RPMI8226 (cell line): ENCODE measurements around the gene MIOX.

Experiments
- DNase-seq: peaks from one replicate; pipeline ENCODE4 v3.0.0-alpha.2; 2015

MIOX gene

DNA sequence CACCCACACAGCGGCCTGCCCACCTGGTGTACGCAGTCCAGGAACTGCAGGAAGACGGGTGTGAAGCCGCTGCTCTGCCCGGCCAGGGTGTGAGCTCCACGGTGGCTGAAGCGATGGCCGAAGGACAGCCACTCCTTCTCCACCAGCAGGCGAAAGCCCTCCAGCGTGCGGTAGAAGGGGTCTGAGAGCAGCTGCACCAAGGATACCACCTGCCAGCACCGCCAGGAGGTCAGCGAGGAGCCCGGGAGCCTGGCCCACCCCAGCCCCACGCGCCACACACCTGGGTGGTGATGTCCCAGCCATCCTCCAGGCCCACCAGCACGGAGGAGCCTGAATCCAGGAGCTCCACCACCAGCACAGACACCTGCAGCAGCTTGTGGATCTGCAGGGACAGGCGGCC is 31.5 kb upstream of the MIOX start:
- no peak for DNase-seq

DNA sequence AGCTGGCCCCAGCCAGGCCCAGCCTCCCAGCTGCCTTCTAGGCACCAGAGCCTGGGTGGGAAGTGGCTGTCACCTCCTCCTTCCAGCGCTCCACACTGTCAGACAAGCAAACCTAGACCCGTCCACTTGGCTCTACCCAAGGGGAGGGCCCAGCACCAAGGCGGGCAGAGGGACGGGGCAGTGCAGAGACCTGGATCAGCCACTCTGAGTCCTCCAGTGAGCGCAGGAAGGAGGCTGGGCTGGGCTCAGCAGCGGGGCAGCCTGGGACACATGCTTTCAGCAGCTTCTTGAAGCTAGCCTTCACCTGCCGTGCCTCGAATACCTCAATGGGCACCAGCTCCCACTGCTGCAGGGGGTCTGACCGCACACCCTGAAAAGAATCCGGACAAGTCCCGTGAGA is 30.6 kb upstream of the MIOX start:
- no peak for DNase-seq

DNA sequence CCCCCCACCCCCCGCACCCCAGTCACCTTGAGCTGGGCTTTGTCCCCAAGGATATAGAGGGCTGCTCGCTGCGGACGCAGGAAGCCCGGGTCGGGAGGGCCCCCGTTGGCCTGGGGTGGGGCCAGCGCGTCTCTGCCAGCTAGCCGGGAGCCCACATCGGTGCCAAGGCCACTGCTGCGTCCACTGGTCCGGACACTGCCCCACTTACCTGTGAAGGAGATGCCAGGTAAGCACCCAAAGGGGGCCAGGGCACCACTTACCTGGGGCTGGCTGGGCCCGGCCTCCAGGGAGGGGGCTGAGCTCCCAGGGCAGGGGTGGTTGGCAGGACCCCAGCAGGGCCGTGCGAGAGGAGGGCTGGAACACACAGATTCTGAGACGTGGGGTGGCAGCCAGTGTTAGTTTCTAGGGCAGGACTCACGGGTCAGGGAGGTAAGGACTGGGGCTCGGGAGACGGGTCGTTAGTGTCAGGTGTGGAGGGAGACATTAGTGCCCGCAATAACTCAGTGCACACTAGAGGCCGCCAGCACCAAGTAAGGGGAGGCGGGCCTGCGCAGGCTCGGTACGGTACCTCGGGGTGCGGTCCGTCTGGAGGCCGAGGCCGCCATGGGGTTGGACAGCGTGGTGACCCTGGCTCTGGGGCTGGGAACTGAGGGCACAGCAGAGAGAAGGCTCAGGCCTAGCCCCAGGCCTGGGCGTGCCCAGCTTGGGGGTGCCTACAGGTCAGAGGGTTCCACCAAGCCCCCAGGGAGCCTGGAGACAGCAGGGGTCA is 30.0 kb upstream of the MIOX start:
- no peak for DNase-seq

DNA sequence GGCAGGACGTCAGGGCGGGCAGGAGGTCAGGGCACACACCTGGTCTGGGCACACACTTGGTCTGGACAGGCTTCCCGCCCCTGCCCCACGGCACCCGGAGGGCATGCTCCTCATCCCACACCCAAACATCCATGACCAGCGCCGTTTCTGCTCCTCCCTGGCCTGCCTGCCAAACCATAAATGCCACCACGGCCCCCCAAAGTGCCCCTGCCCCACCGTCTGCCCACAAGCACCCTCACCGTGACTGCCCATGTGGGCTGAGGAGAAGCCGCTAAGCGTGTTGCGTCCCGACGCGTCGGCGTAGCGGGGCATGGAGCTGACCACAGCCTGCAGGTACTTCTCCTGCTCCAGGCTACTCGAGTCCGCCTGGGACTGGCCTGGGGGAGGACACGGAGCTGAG is 27.6 kb upstream of the MIOX start:
- no peak for DNase-seq

DNA sequence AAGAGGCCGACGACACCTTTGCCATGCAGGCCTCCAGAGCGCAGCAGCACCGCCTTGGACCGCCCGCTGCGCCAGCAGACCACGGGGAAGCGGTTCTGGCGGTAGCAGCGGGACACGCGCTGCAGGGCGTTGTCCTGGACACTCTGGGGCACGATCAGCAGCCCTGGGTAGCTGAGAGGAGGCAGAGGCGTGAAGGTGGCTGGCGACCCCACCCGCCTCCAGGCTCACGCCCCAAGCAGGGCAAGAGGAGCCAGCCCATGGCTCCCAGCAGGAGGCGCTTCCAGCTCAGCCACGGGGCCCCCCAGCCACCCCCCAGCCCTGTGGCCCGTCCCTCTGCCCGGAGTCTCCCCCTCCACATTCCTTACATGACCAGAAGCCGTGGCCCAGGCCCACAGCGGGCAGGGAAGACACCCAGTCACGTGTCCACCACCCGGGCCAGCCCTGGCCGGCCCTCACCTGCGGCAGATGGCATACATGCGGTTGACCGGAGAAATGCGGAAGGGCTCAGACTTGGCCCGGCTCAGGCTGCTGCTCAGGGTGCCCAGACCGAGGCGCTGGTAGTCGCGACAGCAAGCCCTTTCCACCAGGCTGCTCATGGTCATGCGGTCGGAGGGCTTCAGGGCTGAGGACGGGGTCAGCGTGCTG is 27.0 kb upstream of the MIOX start:
- no peak for DNase-seq

DNA sequence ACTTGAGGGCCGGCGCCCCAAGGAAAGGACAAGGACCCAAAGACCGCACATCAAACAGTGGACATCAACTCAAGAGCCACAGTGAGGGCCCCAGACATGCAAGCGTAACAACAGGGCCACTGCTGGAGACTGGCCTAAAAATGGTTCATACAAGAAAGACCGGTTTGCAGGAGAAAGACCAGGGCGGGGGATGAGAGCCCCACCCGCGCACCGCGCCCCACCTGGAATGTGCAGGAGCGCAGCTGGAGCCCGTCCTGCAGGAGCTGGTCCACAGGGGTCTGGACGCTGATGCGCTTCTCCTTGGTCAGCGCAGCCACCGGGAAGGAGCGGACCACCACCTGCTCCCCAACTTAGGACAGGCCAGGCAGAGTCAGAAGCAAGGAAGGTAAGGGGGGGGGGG is 25.7 kb upstream of the MIOX start:
- no peak for DNase-seq

DNA sequence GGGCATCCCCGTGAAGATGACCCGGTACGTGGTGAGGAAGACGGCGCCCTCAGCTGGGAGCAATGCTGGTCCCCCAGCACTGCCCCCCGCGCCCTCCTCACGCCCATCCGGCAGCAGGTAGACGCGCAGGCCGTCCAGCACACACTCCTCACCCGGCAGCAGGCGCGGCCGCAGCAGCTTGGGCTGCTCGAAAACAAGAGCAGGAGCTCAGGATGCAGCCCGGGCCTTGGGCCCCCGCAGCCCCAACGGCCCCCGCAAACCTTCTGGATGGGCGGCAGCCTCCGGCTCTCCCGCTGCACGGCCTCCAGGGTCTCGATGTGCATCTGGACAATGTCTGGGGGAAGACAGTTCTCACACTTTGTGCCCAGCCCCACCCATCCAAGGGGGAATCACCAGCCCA is 25.1 kb upstream of the MIOX start:
- DNase-seq = no peak

DNA sequence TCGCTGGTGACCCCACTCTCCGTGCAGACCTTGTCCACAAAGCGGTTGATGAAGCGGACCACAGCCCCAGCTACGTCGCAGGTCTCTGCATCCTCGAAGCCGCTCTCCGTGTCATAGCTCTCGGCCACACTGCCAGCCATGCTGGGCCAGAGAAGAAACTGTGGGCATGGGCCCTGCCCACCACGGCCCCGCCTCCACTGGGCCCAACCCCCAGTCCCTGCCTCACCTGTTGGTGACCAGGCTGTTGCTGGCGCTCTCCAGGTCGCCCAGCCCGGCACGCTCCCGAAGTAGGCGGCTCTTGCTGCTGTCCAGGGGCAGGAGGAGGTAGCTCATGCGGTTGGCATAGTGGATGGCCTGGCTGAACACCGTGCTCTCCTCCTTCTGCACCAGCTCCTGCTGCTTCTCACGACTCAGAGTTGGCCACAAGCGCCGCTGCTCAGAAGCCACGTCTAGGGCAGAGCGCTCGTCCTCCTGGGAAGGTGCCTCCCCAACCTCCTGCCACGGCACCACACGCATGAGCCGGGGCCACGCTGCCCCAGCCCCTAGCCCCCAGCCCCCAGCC is 24.6 kb upstream of the MIOX start:
- no peak for DNase-seq

DNA sequence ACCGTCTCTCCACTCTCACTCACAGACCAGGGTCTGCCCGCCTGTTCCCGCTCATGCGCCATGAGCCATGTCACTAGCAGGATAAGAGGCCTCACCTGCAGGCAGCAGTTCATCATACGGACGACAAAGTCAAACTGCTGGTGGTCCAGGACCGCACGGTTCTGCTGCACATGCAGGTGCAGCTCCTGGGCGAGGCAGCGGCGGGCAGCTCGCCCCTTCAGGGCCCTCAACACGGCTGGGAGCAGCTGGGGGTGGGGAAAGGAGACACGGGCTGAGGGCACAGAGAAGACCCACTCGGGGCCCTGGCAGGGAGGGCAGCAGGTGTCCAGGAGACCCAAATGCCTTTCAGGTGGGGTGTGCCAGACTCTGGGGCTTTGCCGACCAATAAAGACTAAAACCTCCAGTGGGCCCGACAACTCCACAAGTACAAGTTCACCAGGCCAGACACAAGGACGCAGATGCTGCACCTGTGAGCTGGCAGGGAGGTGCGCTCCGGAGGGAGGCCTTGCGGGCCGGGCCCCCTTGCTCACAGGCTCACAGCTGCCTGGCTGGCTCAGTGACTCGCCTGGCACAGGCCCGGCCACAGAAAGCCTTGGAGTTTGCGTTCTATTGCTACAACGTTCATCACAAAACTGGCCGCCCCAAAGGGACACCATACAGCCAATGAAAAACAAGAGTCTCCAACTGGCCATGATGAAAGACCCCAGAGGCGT is 23.3 kb upstream of the MIOX start:
- no peak for DNase-seq

DNA sequence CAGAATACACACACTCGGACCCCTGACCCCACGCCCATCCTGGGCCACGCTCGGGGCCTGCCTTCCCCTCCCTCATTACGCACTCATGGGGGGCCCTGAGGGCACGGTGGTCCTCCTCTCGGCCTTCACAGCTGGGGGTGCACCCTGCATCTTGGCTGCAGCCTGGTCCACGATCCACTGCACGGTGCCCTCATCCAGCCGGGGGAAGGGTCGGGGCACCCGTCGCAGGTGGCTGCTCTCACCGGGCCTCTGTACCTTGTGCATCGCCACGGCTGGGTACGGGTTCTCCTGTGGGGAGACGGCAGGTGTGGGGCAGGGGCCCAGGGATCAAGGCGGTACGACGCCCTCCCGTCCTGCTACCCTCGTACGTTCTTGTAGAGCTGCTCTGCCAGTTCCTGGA is 22.2 kb upstream of the MIOX start:
- no peak for DNase-seq

DNA sequence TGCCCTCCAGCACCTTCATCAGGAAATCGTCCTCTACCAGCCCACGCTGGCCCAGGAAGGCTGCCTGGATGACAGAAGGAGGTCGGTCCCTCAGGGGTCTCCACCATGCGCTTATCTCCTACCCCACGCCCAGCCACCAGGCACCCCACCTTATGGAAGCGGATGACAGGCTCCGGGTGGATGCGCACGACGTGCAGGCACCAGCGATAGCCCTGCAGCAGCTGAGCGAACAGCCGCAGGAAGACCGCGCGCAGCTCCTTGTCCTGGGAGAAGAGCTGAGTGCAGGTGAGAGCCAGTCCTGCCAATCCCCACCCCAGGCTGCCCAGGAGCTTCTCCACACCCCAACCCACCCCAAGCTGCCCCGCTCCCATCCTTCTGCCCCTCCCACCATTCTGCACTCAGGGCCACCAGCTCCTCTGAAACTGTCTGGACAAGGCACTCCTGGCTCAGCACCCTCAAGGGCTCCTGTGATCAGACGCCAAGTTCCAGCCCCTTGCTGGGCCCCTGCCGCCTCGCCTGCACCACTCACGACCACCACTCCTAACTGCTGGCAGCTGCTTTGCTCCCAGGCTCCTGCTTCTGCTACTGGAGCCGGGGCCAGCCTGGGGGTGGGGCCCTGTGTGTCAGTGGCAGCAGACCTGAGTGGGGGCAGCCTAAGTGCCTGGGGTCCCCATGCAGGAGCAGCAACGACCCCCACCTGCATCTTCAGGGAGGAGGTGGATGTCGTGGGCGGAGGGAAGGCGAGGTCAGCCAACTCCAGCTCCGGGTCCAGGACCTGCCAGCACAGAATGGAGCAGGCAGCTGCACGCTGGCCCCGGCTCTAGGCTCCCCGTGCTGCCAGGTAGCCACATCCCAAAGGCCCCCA is 21.4 kb upstream of the MIOX start:
- DNase-seq = no peak

DNA sequence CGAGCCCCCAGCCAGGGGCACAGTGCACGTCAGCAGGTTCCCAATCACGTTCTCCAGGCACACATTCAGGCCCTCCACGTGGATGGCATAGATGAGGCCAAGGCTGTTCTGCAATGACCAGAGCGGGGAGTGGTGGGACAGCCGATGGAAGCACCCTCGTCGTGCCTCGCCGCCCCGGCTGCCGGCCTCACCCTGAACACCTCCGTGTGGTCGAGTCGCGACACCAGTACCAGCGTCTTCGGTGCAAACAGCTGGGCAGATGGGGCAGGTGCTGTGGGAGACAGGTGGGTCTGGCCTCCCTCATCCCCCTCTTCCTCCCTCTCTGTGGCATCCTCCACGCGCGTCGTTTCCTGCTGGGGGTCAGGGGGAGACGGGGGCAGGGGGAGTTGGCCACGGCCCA is 19.3 kb upstream of the MIOX start:
- no peak for DNase-seq

DNA sequence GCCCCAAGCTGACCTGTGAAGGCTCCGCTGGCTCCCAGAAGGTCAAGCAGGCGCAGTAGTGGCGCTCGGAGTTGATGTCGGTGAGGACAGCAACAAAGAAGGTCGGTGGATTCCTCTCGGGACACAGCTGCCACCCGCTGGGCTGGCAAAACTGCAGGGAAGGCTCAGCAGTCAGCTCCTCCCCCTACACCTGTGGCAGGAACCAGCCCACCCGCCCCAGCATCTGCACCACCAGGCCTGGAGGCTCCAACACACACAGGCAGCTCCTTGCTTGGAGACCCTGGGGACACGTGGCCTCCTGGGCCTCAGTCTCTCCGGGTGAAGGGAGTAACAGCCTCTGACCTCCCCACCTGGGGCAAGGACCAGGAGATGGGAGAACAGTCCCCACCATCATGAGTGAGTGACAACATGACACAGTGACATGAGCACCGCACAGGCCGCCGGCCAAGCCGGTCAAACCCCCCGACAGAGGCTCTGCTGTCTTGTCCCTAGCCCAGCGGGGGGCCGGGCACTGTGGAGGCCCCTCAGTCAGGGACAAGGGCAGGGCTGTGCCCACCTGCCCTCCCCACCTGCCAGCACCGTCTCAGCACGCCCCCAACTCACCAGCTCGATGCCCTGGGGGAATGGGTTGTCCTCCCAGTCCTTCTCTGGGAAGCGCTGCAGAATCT is 18.8 kb upstream of the MIOX start:
- no peak for DNase-seq

DNA sequence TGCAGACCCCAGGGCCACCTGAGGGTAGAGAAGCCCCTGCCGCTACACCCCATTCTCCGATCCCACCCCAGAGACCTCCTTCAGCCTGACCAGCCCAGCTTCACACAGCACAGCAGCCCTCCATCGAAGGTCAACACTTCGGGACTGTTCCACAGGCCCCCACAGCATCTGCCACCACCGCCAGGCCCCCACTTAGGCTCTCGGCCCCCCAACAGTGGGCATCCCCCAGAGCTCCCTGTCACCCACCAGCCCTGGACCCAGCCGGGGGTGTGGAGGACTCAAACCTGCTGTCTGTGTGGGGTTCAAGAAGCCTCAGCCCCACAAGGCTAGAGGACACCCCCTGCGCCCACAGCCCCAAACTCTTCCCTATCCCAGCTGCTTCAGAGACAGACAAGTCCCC is 18.0 kb upstream of the MIOX start:
- no peak for DNase-seq

DNA sequence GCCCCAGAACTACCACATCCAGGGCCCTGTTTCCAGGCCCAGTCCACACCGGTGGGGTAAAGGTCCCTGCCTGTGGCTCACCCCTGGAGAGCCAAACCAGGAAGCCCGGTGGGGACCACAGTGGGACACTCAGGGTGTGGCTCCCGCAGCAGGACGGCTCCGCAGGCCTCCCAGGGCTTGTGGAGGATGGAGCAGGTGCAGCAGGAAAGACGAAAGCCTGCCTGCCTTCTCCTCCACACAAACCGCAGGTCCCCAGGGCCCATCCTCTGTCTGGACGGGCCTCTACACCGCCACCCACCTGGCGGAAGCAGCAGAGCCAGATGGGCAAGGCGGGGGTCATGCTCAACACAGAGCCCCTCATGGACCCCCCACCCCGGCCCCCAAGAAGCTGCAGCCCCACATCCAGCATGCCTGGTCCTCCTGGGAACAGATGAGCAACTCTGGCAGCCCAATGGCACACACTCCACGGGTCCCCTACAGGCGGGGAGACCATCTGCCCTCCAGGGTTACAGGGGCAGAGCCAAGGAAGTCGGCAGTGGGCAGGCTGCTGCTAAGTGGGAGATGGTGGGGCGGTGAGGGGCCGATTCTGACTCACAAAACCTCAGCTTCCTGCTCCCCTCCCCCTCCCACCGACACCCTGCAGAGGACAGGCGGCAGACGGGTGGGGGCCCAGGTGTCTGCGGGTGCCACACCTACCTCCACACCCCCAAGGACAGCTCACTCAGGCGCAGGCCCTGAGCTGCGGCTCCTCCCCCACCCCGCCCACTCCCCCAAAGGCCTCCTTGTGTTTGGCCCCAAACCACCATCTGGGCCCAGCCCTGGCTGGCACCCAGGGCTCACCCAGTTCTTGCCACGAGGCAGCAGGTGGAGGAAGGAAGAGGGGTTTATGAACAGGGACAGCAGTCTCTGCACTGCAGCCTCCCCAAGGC is 17.0 kb upstream of the MIOX start:
- peak; percentile 98 for DNase-seq

DNA sequence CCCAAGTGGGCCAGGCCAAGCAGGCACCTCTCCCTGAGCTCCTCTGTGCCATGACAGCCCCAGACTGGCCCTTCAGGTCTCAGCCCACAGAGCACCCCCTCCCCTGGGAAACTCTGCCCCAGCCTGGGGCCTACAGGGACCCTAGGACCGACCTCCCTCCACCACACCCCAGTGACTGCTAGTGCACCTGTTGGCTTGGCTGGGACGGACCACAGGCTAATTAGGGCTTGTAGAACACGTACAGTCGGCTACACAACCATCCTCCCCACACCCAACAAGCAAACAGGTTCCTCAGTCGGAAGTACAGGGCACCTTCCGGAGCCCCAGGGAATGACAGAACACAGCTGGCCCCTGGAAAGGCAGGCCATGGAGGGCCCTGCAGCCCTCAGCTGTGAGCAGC is 16.2 kb upstream of the MIOX start:
- DNase-seq = peak; percentile 75

DNA sequence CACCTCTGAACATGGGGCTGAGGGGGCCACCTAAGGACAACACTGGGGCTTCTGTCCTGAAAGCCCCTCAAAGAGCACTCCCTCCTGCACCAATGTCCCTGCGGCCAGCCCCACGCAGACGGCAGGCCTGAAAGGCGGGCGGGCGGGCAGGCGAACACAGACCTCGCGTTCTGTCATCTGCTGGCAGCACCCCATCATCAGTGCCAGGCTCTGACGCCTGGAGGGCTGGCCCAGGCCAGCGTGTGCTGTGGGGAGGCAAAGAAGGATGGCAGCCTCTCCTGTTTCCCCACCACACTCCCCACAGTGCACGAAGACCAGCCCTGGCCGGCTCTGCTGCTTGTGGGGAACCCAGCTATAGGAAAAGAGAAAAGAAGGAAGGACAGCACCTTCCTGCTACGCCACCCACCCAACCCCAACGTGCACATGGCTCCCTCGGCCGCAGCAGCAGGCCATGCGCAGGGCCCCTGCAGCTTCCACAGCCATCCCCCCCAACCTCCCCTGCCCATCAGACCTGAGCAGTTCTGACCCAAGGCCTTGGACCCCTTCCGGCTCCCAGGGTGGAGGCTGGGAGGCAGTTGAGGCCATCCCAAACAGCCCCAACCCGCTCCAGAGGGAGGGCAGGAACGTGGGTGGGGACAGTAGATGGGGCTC is 15.3 kb upstream of the MIOX start:
- DNase-seq = no peak

DNA sequence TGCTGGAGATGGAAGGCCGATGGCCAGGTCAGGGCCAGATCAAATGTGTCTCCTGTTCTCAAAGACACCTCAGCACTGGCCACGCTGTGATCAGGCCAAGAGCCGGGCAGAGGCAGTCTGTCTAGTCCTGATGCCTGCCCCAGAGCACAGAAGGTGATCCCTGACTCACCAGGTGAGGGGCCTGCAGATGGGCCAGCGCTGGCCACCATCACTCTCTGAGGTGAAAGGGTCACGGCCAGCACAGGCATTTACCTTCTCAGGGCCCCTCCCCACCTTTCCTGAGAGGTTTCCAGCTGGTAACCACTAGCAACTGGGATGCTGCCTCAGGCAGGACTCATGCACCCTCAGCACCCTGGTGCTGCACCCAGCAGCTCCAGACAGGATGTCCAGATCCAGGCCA is 14.7 kb upstream of the MIOX start:
- no peak for DNase-seq

DNA sequence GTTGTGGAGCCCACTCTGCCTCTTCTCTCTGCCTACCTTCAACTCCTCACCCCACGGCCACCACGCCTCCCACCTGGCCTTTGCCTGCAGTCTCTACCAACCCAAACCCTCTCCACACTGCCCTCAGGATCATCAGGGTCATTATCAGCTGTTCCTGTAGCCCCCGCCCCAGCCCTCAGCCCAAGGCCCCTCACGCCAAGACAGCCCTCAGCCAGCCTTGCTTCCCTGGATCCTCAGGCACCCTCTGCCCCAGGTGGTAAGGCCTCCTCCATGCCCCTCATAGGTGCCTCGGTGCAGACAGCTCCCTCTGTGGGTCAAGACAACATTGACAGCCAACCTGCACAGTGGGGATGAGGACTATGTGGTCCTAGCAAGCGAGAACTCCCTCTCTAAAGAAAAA is 13.6 kb upstream of the MIOX start:
- DNase-seq = peak; percentile 67

DNA sequence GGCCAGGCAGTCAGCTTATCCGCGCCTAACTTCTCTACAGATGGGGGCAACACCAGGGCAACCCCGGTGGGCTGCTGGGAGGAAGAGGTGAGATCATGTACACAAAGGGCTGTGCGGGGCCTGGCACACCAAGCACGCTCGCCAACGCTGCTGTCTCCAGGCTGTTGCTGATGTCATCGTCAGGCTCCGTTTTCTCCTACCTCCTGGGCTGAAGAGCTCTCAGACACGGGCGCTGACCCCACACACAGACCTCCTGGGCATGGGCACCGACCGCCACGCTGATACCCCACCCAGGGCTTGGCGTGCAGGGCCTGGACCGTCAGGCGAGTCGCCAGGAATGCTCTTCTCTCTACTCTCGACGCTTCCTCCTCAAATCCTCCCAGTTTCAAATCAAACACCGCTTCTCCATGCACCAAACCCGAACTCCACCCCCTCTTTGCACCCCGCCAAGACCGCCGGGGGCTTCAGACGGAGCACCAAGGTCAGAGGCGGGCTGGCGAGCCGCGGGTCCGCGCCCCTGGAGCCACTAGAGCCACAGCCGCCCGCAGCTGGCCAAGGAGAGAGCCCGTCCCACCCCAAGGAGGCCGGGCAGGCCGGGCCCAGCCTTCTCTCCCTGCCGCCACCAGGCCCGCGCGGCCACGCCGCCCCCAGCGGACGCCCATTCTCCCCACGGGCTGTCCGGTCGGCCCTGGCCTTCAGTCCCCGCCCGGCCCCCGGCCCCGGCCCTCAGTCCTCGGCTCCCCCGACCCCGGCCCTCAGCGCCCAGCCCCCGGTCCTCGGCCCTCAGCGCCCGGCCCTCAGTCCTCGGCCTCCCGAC is 12.6 kb upstream of the MIOX start:
- DNase-seq = peak; percentile 48
